Measurements from ENCODE around the gene RECQL. TPM values are rescaled to one million over a fixed set of nuclear protein-coding genes. Genes with fewer than 3 reads are reported as not detected.

Gene RECQL
- total RNA-seq, 3 donors from 2014 or later, result 9.3 to 29.6 (median 16.2) TPM

DNA sequence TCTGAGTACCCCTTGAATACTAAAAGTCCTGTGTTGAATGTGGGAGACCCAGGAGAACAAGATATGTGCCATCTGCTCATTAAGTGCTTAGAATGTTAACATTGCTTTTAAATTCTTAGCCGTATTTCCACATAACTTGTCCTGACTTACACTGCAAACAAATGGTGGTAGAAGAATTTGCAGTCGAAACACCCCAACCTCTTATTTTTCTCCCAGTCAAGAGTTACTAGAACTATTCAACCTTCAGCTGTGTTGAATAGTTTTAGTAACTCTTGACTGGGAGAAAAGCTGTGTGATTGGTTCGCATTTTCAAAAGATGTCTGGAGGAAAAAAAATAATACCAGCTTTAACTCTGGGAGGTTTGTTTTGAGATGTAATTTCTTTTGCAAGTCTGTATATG lies 17.0 kb upstream of the RECQL start:
- TF ChIP-seq, protein P1, sequence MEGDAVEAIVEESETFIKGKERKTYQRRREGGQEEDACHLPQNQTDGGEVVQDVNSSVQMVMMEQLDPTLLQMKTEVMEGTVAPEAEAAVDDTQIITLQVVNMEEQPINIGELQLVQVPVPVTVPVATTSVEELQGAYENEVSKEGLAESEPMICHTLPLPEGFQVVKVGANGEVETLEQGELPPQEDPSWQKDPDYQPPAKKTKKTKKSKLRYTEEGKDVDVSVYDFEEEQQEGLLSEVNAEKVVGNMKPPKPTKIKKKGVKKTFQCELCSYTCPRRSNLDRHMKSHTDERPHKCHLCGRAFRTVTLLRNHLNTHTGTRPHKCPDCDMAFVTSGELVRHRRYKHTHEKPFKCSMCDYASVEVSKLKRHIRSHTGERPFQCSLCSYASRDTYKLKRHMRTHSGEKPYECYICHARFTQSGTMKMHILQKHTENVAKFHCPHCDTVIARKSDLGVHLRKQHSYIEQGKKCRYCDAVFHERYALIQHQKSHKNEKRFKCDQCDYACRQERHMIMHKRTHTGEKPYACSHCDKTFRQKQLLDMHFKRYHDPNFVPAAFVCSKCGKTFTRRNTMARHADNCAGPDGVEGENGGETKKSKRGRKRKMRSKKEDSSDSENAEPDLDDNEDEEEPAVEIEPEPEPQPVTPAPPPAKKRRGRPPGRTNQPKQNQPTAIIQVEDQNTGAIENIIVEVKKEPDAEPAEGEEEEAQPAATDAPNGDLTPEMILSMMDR (IDR thresholded peaks at IDR 0.05), result no peak

DNA sequence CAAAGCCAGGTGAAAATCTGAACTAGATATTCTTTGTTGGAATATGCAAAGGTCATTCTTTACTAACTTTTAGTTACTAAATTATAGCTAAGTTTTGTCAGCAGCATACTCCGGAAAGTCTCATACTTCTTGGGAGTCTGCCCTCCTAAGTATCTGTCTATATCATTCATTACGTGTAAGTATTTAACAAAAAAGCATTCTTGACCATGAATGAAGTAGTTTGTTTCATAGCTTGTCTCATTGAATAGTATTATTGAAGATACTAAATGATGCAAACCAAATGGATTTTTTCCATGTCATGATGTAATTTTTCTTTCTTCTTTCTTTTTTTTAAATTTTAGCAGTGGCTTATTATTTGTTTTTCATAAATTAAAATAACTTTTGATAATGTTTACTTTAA lies 14.8 kb upstream of the RECQL start:
- Histone ChIP-seq H3K9me3 (no peaks in the 10 kb centered on the region), H3K4me1 (ENCODE audit: low read depth) (no peaks in the 10 kb centered on the region), H3K36me3 (ENCODE audit: low read depth) (no peaks in the 10 kb centered on the region), H3K4me3 (no peak overlapping the region)
- DNase-seq (no peak), ATAC-seq (no peak)
- TF ChIP-seq, protein P1 (IDR thresholded peaks at IDR 0.05), result no peak
- intact Hi-C loops (cut with DNase I, micrococcal nuclease), result no loop called here

More for the DNA sequence above, 17.0 kb upstream of the RECQL start:
- Histone ChIP-seq H3K4me1 (ENCODE audit: low read depth) (no peaks in the 10 kb centered on the region), H3K4me3 (no peak overlapping the region), H3K36me3 (ENCODE audit: low read depth) (no peaks in the 10 kb centered on the region), H3K9me3 (no peaks in the 10 kb centered on the region)
- ATAC-seq (no peak), DNase-seq (no peak)
- intact Hi-C loops (cut with DNase I, micrococcal nuclease), result no loop called here

DNA sequence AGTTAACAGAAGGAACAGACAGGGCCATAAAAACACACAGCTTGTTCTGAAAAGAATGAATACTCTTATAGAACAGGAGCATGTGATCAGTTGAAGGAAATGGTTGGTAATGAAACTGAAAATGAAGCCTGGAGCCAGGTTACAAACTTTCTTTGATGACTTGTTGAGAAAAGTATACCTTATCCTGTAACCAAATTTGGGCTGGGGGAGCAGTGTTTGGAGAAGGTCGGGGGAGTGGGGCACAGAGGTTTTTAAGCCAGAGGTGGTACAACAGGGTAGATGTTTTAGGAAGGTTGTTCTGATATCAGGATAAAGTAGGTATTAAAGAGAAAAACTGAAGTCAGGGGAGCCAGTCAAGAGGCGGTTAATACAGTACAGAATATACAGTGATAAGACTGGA lies 8.3 kb upstream of the RECQL start:
- Histone ChIP-seq H3K4me1 (ENCODE audit: low read depth) (no peaks in the 10 kb centered on the region), H3K36me3 (ENCODE audit: low read depth) (no peaks in the 10 kb centered on the region)
- DNase-seq, result no peak

DNA sequence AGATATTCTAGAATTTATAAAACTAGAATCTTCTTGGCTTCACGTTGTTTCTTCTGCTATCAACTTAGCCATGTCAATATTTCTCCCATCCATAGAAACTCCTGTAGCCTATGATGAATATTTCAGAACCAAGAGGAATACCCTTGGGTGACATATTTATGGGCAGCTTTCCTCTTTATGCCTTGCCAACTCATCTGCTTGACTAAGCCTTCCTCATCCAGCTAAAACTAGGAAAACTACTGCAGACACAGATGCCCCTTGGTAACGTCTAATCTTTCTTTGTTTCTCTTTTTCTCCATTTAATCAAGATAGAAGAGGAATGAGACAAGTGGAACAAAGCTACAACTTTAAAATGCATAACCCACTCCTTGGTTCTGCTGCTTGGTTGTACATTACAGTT lies 6.4 kb upstream of the RECQL start:
- TF ChIP-seq, protein P1 (IDR thresholded peaks at IDR 0.05), result no peak
- H3K9me3 ChIP-seq, result no peaks in the 10 kb centered on the region
- no peak overlapping the region for H3K4me3 ChIP-seq
- DNase-seq, result no peak
- intact Hi-C loops (cut with DNase I, micrococcal nuclease), result no loop called here
- no peaks in the 10 kb centered on the region for H3K36me3 ChIP-seq (ENCODE audit: low read depth)
- H3K4me1 ChIP-seq (ENCODE audit: low read depth), result peaks cover 5% of the 10 kb centered on the region
- ATAC-seq, result no peak

More for the DNA sequence above, 8.3 kb upstream of the RECQL start:
- no peak overlapping the region for H3K4me3 ChIP-seq
- no peaks in the 10 kb centered on the region for H3K9me3 ChIP-seq
- TF ChIP-seq, protein P1 (IDR thresholded peaks at IDR 0.05), result no peak
- ATAC-seq, result peak; percentile 24
- intact Hi-C loops (cut with DNase I, micrococcal nuclease), result no loop called here

DNA sequence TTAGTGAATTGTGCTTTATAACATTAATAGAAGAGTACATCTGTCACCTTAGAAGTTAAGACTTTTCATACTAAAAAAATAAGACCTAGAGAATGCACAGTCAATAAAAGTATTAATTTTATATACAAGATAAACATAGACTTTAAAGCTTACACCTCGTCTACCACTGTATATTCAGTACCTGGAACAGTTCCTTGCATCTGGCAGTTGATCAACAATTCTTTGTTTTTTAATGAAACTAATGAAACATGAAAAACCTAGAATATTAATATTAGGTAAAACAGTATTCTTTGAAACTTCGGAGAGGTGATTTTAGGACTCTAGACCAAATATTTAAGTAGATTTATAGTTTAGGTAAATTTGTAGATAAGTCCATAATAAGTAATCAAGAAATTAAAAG lies 4.5 kb upstream of the RECQL start:
- no peak for DNase-seq
- Histone ChIP-seq H3K4me3 (no peak overlapping the region), H3K9me3 (no peaks in the 10 kb centered on the region), H3K4me1 (ENCODE audit: low read depth) (peaks cover 9% of the 10 kb centered on the region), H3K36me3 (ENCODE audit: low read depth) (no peaks in the 10 kb centered on the region)
- TF ChIP-seq, protein P1 (IDR thresholded peaks at IDR 0.05), result no peak
- intact Hi-C loops (cut with DNase I, micrococcal nuclease), result no loop called here
- no peak for ATAC-seq

DNA sequence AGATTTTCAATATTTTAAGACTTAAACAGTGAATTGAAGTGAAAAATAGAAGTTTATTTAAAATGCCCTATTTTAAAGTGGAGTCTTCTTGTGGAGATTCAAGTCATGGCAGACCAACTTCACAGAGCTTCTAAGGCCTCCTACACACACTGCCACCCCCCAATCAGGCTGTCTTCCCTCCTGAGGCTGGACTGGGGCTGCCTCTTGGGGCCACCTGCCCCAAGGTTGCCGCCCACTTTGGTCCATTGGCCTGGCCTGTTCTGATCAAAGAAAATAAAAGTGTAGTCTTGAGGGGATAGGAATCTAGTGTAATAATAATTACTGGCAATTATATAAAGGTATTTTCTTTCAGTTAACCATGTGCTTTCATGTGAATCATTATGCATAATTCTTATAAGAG lies 1.4 kb upstream of the RECQL start:
- TF ChIP-seq, protein P1 (IDR thresholded peaks at IDR 0.05), result no peak
- H3K4me3 ChIP-seq, result no peak overlapping the region
- peaks cover 15% of the 10 kb centered on the region for H3K4me1 ChIP-seq (ENCODE audit: low read depth)
- no peak for ATAC-seq
- no peaks in the 10 kb centered on the region for H3K36me3 ChIP-seq (ENCODE audit: low read depth)
- intact Hi-C loops (cut with DNase I, micrococcal nuclease), result no loop called here
- DNase-seq, result no peak
- no peaks in the 10 kb centered on the region for H3K9me3 ChIP-seq
